CD4-positive, alpha-beta memory T cell (primary cell): ENCODE measurements around the gene PPDPF. TPM values are rescaled to one million over a fixed set of nuclear protein-coding genes. Genes with fewer than 3 reads are reported as not detected.

Source experiments
- CTCF ChIA-PET: fragments of 350-600 bp; sonication (Branson Sonifier 250); formaldehyde crosslinking; loops from one replicate; lab custom pipeline; 2021; ENCODE audit warnings: inconsistent platforms; ENCODE audit not compliant: partially characterized antibody; lab: Charles Lee
- POLR2A ChIA-PET: fragments of 350-600 bp; sonication (Branson Sonifier 250); formaldehyde crosslinking; loops from one replicate; lab custom pipeline; 2021; ENCODE audit not compliant: partially characterized antibody; lab: Charles Lee
- DNase-seq, 5 donors: peaks; one replicate each; pipeline versions ENCODE4 v3.0.0 to v3.0.0-alpha.2; 2020 to 2022; ENCODE audit warnings: mixed read lengths in 1 of 5
- H3K27ac ChIP-seq: one replicate; pipeline ENCODE4 v1.7.0; 2013; ENCODE audit warnings: low read depth, low read length
- H3K27me3 ChIP-seq: 2 replicates; pipeline ENCODE4 v1.7.0; 2013; ENCODE audit warnings: mild to moderate bottlenecking, low read length, moderate library complexity; ENCODE audit not compliant: insufficient read depth
- H3K36me3 ChIP-seq: 2 replicates; pipeline ENCODE4 v1.7.0; 2013; ENCODE audit warnings: mild to moderate bottlenecking, low read length, moderate library complexity; ENCODE audit not compliant: insufficient read depth
- H3K4me1 ChIP-seq: 2 replicates; pipeline ENCODE4 v1.7.0; 2013; ENCODE audit warnings: mild to moderate bottlenecking, low read length, moderate library complexity; ENCODE audit not compliant: insufficient read depth
- H3K4me3 ChIP-seq, 2 donors: one replicate each; pipeline ENCODE4 v1.7.0; 2013; ENCODE audit warnings: low read length in 2 of 2, mild to moderate bottlenecking in 1 of 2
- H3K9me3 ChIP-seq, 2 donors: one replicate each; pipeline ENCODE4 v1.7.0; 2013; ENCODE audit warnings: low read length in 2 of 2, control low read depth in 1 of 2; ENCODE audit not compliant: control insufficient read depth in 1 of 2
- H3K27ac Mint-ChIP-seq, 7 donors: one replicate each; pipeline ENCODE4 v1.8.0; 2020 to 2021; ENCODE audit warnings: mixed read lengths in 7 of 7, mild to moderate bottlenecking in 6 of 7, inconsistent platforms in 3 of 7, moderate library complexity in 3 of 7
- H3K27me3 Mint-ChIP-seq, 2 donors: one replicate each; pipeline ENCODE4 v1.8.0; 2020 to 2021; ENCODE audit warnings: mixed read lengths in 2 of 2
- H3K36me3 Mint-ChIP-seq, 2 donors: one replicate each; pipeline ENCODE4 v1.8.0; 2020 to 2021; ENCODE audit warnings: mixed read lengths in 2 of 2, inconsistent platforms in 1 of 2, mild to moderate bottlenecking in 1 of 2
- H3K4me1 Mint-ChIP-seq, 4 donors: one replicate each; pipeline ENCODE4 v1.8.0; 2020 to 2021; ENCODE audit warnings: mixed read lengths in 4 of 4, mild to moderate bottlenecking in 1 of 4
- H3K4me3 Mint-ChIP-seq, 8 donors: one replicate each; pipeline ENCODE4 v1.8.0; 2020 to 2021; ENCODE audit warnings: mixed read lengths in 8 of 8, mild to moderate bottlenecking in 7 of 8, moderate library complexity in 6 of 8, inconsistent platforms in 3 of 8
- H3K9me3 Mint-ChIP-seq, 8 donors: one replicate each; pipeline ENCODE4 v1.8.0; 2020 to 2021; ENCODE audit warnings: mixed read lengths in 8 of 8, mild to moderate bottlenecking in 5 of 8, inconsistent platforms in 3 of 8, moderate library complexity in 1 of 8
- intact Hi-C: fragments of 100-400 bp; cut with micrococcal nuclease; formaldehyde crosslinking; loops from one replicate; pipeline ENCODE4 v1.15.1; 2023
- polyA plus RNA-seq, 2 donors: library from polyadenylated mRNA; unstranded; fragments of 300-500 nt; fragmentation: Illumina TruSeq; gene quantifications; one replicate each; pipeline ENCODE4 v1.2.3, GENCODE V29; 2021
- total RNA-seq, 2 experiments: library from RNA; stranded (reverse); gene quantifications; one replicate each; pipeline ENCODE4 v1.2.3, GENCODE V29; 2021

The PPDPF gene
- total and polyA plus RNA-seq, 4 experiments from 2014 or later: 29.4 to 229 (median 180) TPM

DNA sequence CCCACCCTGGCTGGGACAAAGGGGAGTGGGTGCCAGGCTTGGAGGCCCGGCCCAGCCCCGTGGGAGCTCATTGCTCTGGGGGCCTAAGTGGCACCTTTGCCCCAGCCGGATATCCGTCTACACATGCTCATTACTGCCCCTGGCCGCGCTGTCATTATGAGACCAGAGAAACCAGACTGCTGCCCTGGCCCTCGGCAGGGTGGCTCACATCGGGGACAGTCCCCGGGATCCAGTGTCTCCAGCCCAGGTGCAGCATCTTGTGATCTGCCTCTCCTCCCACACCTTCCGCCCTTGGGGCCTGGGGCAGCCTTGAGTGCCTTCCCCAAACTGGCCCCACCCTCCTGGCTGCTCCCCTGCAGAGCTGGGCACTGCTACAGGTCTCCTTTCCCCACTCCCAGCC lies 22.1 kb downstream of the PPDPF start:
- Mint-ChIP-seq H3K9me3 (no peaks in the 10 kb centered on the region), H3K36me3 (no peaks in the 10 kb centered on the region), H3K4me1 (peaks cover 1 to 18% (median 4%) of the 10 kb centered on the region in 4 donors), H3K4me3 (no peak overlapping the region), H3K27me3 (peaks cover 2% of the 10 kb centered on the region in 2 donors), H3K27ac (peak overlapping the region in 1 of 7 donors; percentile 68)
- CTCF ChIA-PET: interaction anchor here (1.1 to 1.9 kb wide), 3 partner anchors 39 to 323 kb away, joined by 3 to 4 read pairs (median 3); partner anchors contain the start of gene TPD52L2
- H3K27ac ChIP-seq: no peak overlapping the region
- H3K9me3 ChIP-seq: no peaks in the 10 kb centered on the region
- DNase-seq: no peak
- intact Hi-C loops: no loop called here
- H3K4me3 ChIP-seq: no peak overlapping the region
- POLR2A ChIA-PET: interaction anchor here (2.2 to 3.2 kb wide), 2 partner anchors 10 to 21 kb away, joined by 6 to 18 read pairs; no protein-coding TSS in a partner anchor
- H3K4me1 ChIP-seq: peaks cover 19% of the 10 kb centered on the region
- H3K36me3 ChIP-seq: no peaks in the 10 kb centered on the region
- H3K27me3 ChIP-seq: no peaks in the 10 kb centered on the region

- intact Hi-C loops: no loop called here
- CTCF ChIA-PET: interaction anchor here (1.1 to 1.9 kb wide), 4 partner anchors 39 to 323 kb away, joined by 3 to 4 read pairs (median 3); partner anchors contain the start of gene TPD52L2
- H3K27ac ChIP-seq: no peak overlapping the region
These were observed 22.6 kb downstream of the PPDPF start for GRCh38 chr20:63543131-63543530.

GRCh38 chr20:63543733-63544132 lies 23.2 kb downstream of the PPDPF start:
- Mint-ChIP-seq H3K4me3 (no peak overlapping the region), H3K4me1 (peaks cover 1 to 9% (median 4%) of the 10 kb centered on the region in 4 donors), H3K27ac (peak overlapping the region in 2 of 7 donors; percentile 14 to 69), H3K27me3 (peaks cover 2% of the 10 kb centered on the region in 2 donors), H3K9me3 (no peaks in the 10 kb centered on the region), H3K36me3 (no peaks in the 10 kb centered on the region)
- Histone ChIP-seq H3K9me3 (no peaks in the 10 kb centered on the region), H3K4me1 (peaks cover 10% of the 10 kb centered on the region), H3K27me3 (no peaks in the 10 kb centered on the region), H3K4me3 (no peak overlapping the region), H3K27ac (no peak overlapping the region), H3K36me3 (no peaks in the 10 kb centered on the region)
- ChIA-PET POLR2A (interaction anchor here (2.2 to 3.2 kb wide), 2 partner anchors 9 to 22 kb away, joined by 6 to 18 read pairs; no protein-coding TSS in a partner anchor), CTCF (interaction anchor here (0.6 to 1.9 kb wide), 4 partner anchors 38 to 243 kb away, joined by 3 to 4 read pairs (median 3); no protein-coding TSS in a partner anchor)
- intact Hi-C loops: no loop called here
- no peak for DNase-seq

More at GRCh38 chr20:63543131-63543530, 22.6 kb downstream of the PPDPF start:
- Mint-ChIP-seq H3K27me3 (peaks cover 2% of the 10 kb centered on the region in 2 donors), H3K4me3 (no peak overlapping the region), H3K27ac (no peak overlapping the region), H3K36me3 (no peaks in the 10 kb centered on the region), H3K9me3 (no peaks in the 10 kb centered on the region), H3K4me1 (peaks cover 1 to 14% (median 4%) of the 10 kb centered on the region in 4 donors)
- Histone ChIP-seq H3K9me3 (no peaks in the 10 kb centered on the region), H3K4me3 (no peak overlapping the region), H3K36me3 (no peaks in the 10 kb centered on the region), H3K4me1 (peaks cover 16% of the 10 kb centered on the region), H3K27me3 (no peaks in the 10 kb centered on the region)
- POLR2A ChIA-PET: interaction anchor here (2.2 to 3.2 kb wide), 2 partner anchors 9 to 22 kb away, joined by 6 to 18 read pairs; no protein-coding TSS in a partner anchor
- no peak for DNase-seq

DNA sequence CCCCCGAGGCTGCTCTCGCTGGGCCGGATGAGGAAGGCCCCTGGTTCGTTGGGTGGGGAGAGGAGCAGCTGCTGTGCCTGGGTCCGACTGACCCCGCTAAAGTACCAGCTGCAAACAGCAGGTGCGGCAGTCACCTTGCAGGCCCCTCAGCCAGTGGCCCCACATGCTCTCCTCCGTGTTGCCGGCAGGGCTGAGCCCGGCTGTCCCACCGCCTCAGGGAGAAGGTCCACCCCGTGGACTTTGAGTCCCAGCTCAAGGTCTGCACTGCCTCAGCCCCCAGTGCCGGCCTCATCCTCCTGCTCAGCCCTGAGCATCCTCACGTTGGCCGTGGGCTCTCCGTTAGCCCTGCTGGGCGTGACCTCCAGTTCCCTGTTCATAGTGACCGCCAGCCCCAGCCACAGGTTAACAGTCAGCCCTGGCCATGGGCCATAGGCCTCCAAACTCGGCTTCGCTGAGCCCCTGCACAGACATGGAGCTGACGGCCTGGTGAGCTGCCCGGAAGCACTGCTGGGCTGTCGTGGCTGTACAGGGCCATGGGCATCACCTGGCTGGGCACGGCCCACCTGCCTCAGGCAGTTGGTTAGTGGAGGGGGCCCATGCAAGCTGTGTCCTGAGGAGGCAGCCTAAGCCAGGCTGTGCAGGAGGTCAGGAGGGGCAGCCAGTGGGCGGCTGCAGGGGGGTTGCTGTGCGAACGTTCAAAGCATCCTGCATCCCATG lies 23.8 kb downstream of the PPDPF start:
- no peaks in the 10 kb centered on the region for H3K27me3 ChIP-seq
- no peaks in the 10 kb centered on the region for H3K36me3 Mint-ChIP-seq
- intact Hi-C loops: no loop called here
- no peak overlapping the region for H3K27ac ChIP-seq
- H3K27me3 Mint-ChIP-seq: peaks cover 2% of the 10 kb centered on the region in 2 donors
- no peaks in the 10 kb centered on the region for H3K9me3 Mint-ChIP-seq
- H3K4me3 Mint-ChIP-seq: no peak overlapping the region
- H3K27ac Mint-ChIP-seq: no peak overlapping the region
- no peaks in the 10 kb centered on the region for H3K36me3 ChIP-seq
- H3K4me1 ChIP-seq: peaks cover 5% of the 10 kb centered on the region
- peaks cover 1 to 9% (median 4%) of the 10 kb centered on the region in 4 donors for H3K4me1 Mint-ChIP-seq
- ChIA-PET POLR2A (interaction anchor here (2.2 to 3.2 kb wide), 2 partner anchors 8 to 23 kb away, joined by 6 to 18 read pairs; no protein-coding TSS in a partner anchor), CTCF (interaction anchor here (0.6 to 1.2 kb wide), 2 partner anchors 237 to 242 kb away, joined by 3 read pairs; no protein-coding TSS in a partner anchor)
- DNase-seq: no peak
- H3K4me3 ChIP-seq: no peak overlapping the region
- no peaks in the 10 kb centered on the region for H3K9me3 ChIP-seq

DNA sequence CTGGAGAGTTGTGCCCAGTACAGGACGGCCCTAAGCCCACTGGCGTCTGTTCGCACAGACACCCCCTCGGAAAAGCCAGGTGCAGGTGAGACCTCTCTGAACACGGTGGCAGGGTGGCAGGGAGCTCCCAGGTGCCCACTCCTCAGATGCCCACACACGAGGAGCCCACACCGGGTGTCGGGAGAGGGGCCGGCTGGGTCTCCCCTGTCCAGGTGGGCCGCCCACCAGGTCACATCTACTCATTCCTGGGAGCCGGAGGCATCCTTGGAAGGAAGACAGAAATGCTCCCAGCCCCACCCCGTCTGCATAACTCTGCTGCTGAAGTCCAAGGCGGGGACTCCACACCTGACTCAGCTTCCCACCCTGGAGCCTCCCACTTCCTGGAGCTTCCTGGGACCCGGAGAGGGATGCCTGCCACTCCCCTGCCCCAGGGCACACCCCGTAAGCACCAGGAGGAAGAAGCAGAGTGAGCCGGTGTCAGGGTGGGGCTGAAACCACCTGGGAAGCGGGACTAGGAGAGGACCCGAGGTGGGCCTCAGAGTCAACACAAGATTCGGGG lies 24.5 kb downstream of the PPDPF start:
- Mint-ChIP-seq H3K36me3 (no peaks in the 10 kb centered on the region), H3K27me3 (peaks cover 2 to 4% of the 10 kb centered on the region in 2 donors), H3K27ac (peak overlapping the region in 1 of 7 donors; percentile 75), H3K4me1 (peaks cover 1 to 9% (median 4%) of the 10 kb centered on the region in 4 donors), H3K4me3 (peak overlapping the region in 1 of 8 donors; percentile 59), H3K9me3 (no peaks in the 10 kb centered on the region)
- CTCF ChIA-PET: no interaction called here
- intact Hi-C loops: no loop called here
- POLR2A ChIA-PET: interaction anchor here (3.2 kb wide), 1 partner anchor 7 kb away, joined by 18 read pairs; no protein-coding TSS in a partner anchor
- H3K27ac ChIP-seq: no peak overlapping the region
- DNase-seq: no peak
- no peaks in the 10 kb centered on the region for H3K9me3 ChIP-seq
- peaks cover 5% of the 10 kb centered on the region for H3K4me1 ChIP-seq
- H3K36me3 ChIP-seq: no peaks in the 10 kb centered on the region
- H3K4me3 ChIP-seq: no peak overlapping the region
- no peaks in the 10 kb centered on the region for H3K27me3 ChIP-seq

DNA sequence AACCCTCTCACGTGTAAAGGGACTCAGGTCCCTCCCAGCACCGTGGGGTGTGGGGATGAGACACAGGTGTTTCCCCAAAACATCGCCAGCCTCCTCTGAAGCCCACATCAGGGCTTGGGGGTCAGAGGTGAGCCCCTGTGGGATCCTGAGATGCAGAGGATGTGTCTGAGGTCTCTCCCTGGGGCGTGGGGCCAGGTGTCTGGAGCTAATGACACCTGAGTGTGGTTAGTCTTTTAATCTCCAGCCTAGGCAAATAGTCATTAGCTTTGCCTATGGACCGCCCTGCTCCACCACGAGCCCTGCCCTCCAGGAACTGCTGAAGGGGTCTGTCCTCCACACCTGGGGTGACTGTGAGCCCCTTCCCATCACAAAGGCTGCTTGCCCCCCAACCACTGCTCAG lies 25.2 kb downstream of the PPDPF start:
- CTCF ChIA-PET: no interaction called here
- POLR2A ChIA-PET: no interaction called here
- Mint-ChIP-seq H3K27me3 (peaks cover 2 to 4% of the 10 kb centered on the region in 2 donors), H3K27ac (peak overlapping the region in 1 of 7 donors; percentile 75), H3K4me3 (no peak overlapping the region), H3K4me1 (peaks cover 1 to 9% (median 4%) of the 10 kb centered on the region in 4 donors), H3K36me3 (no peaks in the 10 kb centered on the region), H3K9me3 (no peaks in the 10 kb centered on the region)
- Histone ChIP-seq H3K4me3 (no peak overlapping the region), H3K4me1 (peaks cover 5% of the 10 kb centered on the region), H3K9me3 (no peaks in the 10 kb centered on the region), H3K36me3 (no peaks in the 10 kb centered on the region), H3K27me3 (no peaks in the 10 kb centered on the region), H3K27ac (no peak overlapping the region)
- intact Hi-C loops: no loop called here
- no peak for DNase-seq
